SU-DHL-6 (cell line): ENCODE results near the gene FANCD2.

ENCODE experiments used
- CTCF ChIP-seq: fragments of 200-600 bp; sonication (generic); IDR thresholded peaks from one replicate; pipeline ENCODE4 v1.5.1; 2017; ENCODE audit warnings: antibody characterized with exemption, mild to moderate bottlenecking, low read length, moderate library complexity; ENCODE audit not compliant: insufficient read depth, poor library complexity, severe bottlenecking
- EZH2phosphoT487 ChIP-seq: fragments of 200-600 bp; sonication (generic), shearing (Covaris generic); conservative IDR thresholded peaks from 2 replicates; pipeline ENCODE4 v1.6.1; 2018; ENCODE audit warnings: mild to moderate bottlenecking, antibody characterized with exemption, low read length, moderate library complexity, mixed read lengths

GRCh38 chr3:10150987-10151386 lies 124.8 kb downstream of the FANCD2 start:
- TF ChIP-seq CTCF (no peak), EZH2phosphoT487 (no peak)
